GM18505 (cell line): ENCODE data around the gene DOCK10.

ENCODE experiments used
- ATAC-seq: cut with Tn5 transposase; IDR thresholded peaks from one replicate; pipeline ENCODE4 v1.9.1; 2021; ENCODE audit not compliant: unreplicated experiment
- POLR2A ChIP-seq: IDR thresholded peaks from 4 replicates; pipeline ENCODE4 v1.6.1; 2011; ENCODE audit warnings: borderline replicate concordance; ENCODE audit not compliant: insufficient read depth, insufficient read length; ENCODE audit errors: extremely low read depth

The DOCK10 gene

GRCh38 chr2:224847961-224848850 is 194.1 kb downstream of the DOCK10 start:
- no peak for ATAC-seq
- no peak for TF ChIP-seq POLR2A

- ATAC-seq, result no peak
- TF ChIP-seq POLR2A, result no peak
Observed at GRCh38 chr2:224847381-224847780, 194.9 kb downstream of the DOCK10 start.

DNA sequence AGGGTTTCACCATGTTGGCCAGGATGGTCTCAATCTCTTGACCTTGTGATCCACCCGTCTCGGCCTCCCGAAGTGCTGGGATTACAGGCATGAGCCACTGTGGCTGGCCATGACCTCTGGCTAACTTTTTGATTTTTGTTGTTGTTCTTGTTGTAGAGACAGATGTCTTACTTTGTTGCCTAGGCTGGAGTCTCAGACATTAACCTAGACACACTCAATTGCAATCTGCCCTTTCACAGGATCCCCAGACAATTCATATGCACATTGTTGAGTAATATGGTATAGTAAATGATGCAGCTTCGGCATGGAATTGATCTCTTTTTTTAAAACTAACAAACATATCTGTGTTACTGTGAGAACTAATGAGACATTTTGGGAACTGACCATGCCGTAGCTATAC is 195.6 kb downstream of the DOCK10 start:
- ATAC-seq, result no peak
- no peak for TF ChIP-seq POLR2A

- no peak for TF ChIP-seq POLR2A
- ATAC-seq, result no peak
Observed at GRCh38 chr2:224846161-224846560, 196.1 kb downstream of the DOCK10 start.

GRCh38 chr2:224843141-224843540 is 199.1 kb downstream of the DOCK10 start:
- ATAC-seq, result no peak
- no peak for TF ChIP-seq POLR2A

DNA sequence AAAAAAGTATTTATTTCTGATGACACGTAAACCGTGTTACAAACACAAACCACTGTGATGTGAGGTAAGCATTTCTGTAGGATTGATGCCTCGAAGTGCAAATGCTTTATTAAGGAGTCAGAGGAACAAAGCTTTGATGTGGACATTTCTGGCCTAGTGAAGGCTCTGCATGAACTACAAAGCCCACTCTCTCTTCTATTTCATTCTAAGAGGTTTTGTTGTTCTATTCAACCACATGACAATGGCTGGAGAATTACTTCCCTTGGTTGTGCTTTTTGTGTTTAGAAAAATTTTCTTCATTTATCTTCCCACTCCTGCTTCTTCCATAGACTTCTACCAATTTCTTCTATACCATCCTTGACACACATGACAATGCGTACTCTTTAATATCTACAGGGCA is 200.4 kb downstream of the DOCK10 start:
- no peak for TF ChIP-seq POLR2A

GRCh38 chr2:224838335-224838734 is 203.9 kb downstream of the DOCK10 start:
- ATAC-seq, result no peak
- no peak for TF ChIP-seq POLR2A

More for the DNA sequence above, 200.4 kb downstream of the DOCK10 start:
- ATAC-seq, result no peak

GRCh38 chr2:224837558-224837957 is 204.7 kb downstream of the DOCK10 start:
- TF ChIP-seq POLR2A, result no peak
- ATAC-seq, result no peak

- no peak for TF ChIP-seq POLR2A
- ATAC-seq, result no peak
Observed at GRCh38 chr2:224837066-224837465, 205.2 kb downstream of the DOCK10 start.

DNA sequence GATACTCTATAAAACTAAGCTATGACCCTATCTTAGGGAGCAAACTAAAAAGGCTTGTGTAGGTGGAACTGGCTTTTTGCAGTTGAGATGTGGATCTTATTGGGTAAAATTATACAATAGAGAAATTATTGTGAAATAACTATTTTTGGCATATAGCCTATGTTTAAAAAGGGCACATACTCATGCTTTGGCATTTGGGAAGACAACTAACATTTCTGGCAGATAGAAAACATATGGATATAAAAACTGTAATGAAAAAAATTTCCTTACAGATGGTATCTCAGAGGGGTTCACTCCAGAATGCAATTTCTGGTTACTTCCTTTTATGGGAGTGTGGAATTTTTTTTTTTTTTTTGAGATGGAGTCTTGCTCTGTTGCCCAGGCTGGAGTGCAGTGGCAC is 206.0 kb downstream of the DOCK10 start:
- TF ChIP-seq POLR2A, result no peak
- ATAC-seq, result no peak

DNA sequence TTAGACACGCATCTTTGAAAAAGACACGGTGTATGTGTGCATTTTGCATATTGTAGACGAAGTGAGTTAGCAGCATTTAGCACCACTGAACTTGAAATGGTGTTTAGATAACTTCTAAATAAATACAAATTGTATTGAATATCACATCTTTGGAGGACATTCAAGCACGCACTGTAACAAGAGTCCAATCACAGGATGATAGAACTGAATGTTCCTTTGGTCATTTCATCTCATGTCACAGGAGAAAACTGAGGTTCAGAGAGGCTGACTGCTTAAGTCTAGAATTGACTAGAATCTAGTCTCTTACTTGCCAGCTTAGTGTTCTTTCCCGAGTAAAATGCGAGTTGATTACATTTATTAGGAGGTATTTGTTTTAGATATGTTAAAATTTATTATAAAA is 206.9 kb downstream of the DOCK10 start:
- no peak for ATAC-seq

DNA sequence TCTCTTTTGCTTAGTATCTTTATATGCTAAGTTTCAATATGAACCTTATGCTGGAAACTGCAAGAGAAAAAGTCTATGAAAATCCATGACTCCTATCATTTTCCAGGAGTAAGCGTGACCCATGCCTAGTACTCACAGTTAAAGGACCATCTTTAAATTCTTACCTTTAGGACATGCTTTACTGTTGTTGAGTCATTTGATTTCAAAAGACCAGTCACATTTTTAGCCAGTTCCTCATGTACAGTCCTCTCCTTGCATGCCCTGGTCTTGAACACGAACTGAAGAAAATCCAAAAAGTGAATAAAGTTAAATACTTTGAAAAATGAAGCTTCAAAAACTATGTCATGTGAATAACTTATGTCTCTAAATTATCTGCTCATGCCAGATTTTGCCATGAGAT is 208.3 kb downstream of the DOCK10 start:
- no peak for ATAC-seq
- TF ChIP-seq POLR2A, result no peak

More for the DNA sequence above, 206.9 kb downstream of the DOCK10 start:
- TF ChIP-seq POLR2A, result no peak

DNA sequence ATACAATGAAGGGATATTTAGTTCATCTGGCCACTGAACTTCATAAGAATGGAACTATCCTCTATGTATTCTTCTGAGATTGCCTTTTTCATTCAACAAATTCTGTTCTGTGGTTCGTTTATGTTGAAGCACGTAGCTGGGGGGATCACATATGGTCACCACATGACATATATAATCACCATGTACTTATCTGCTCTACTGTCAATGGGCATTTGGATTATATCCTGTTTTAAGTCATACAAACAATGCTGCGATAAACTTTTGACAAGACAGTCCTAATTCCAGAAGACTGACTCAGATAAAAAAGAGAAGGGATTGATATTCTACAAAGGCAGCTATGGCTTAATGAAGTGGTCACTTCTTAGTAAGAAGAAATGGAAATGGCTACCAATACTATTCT is 210.1 kb downstream of the DOCK10 start:
- no peak for TF ChIP-seq POLR2A
- no peak for ATAC-seq

DNA sequence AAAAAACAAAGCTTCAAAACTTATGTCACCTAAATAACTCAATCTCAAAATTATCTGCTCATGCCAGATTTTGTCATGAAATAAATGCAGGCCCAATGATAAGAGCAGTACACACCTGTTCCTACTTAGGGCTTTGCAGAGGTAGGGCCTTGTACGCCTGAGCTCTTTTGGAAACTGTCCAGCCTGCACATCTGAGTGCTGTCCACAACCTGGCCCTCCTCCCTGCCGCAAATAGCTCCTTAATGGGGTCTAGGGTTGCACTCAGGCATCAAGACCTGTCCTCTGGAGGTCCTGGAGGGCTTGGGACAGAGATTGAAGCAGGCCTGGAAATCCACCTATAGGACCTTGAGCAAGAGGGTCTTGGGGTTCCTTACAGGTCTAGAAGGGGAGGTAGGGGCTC is 210.7 kb downstream of the DOCK10 start:
- no peak for ATAC-seq

More for the DNA sequence above, 210.7 kb downstream of the DOCK10 start:
- TF ChIP-seq POLR2A, result no peak
